A549 (cell line): Measurements from ENCODE around the gene ZNF384.

Experiments
- CHD4 ChIP-seq: fragments of 200-600 bp; sonication (generic); IDR thresholded peaks from 2 replicates; pipeline ENCODE4 v1.6.1; 2016; ENCODE audit warnings: antibody characterized with exemption, mild to moderate bottlenecking, borderline replicate concordance
- EP300 ChIP-seq, 2 experiments: fragments of >200 bp; sonication (Bioruptor Twin); formaldehyde crosslinking; IDR thresholded peaks; 2 replicates in 1 of 2; 3 replicates in 1 of 2; pipeline ENCODE4 v1.6.1; 2016 to 2017
- JUN ChIP-seq, 2 experiments: fragments of >200 bp; sonication (Bioruptor Twin); formaldehyde crosslinking; IDR thresholded peaks; 2 replicates in 1 of 2; 3 replicates in 1 of 2; pipeline ENCODE4 v1.6.1; 2016 to 2017
- PHF8 ChIP-seq: fragments of 200-600 bp; sonication (generic); IDR thresholded peaks from 2 replicates; pipeline ENCODE4 v1.6.1; 2016; ENCODE audit warnings: low read depth, mild to moderate bottlenecking, antibody characterized with exemption, moderate library complexity, borderline replicate concordance
- POLR2A ChIP-seq: IDR thresholded peaks from 2 replicates; pipeline ENCODE4 v1.6.1; 2012; ENCODE audit warnings: mild to moderate bottlenecking, low read length
- RAD21 ChIP-seq, 2 experiments: fragments of >200 bp in 1 of 2; sonication (Bioruptor Twin) in 1 of 2; formaldehyde crosslinking in 1 of 2; IDR thresholded peaks in 1 of 2; conservative IDR thresholded peaks in 1 of 2; 2 replicates in 1 of 2; 3 replicates in 1 of 2; pipeline ENCODE4 v1.6.1; 2012 to 2018; ENCODE audit warnings: inconsistent platforms in 1 of 2
- TF ChIP-seq, protein P1 (sequence below): fragments of >200 bp; sonication (Bioruptor Twin); formaldehyde crosslinking; IDR thresholded peaks from 3 replicates; pipeline ENCODE4 v1.5.1; 2016
- TF ChIP-seq, protein P2 (sequence below): fragments of 250-450 bp; sonication (Bioruptor Pico); IDR thresholded peaks from 2 replicates; pipeline ENCODE4 v1.5.0; 2021; ENCODE audit warnings: mild to moderate bottlenecking, moderate library complexity, borderline replicate concordance

DNA sequence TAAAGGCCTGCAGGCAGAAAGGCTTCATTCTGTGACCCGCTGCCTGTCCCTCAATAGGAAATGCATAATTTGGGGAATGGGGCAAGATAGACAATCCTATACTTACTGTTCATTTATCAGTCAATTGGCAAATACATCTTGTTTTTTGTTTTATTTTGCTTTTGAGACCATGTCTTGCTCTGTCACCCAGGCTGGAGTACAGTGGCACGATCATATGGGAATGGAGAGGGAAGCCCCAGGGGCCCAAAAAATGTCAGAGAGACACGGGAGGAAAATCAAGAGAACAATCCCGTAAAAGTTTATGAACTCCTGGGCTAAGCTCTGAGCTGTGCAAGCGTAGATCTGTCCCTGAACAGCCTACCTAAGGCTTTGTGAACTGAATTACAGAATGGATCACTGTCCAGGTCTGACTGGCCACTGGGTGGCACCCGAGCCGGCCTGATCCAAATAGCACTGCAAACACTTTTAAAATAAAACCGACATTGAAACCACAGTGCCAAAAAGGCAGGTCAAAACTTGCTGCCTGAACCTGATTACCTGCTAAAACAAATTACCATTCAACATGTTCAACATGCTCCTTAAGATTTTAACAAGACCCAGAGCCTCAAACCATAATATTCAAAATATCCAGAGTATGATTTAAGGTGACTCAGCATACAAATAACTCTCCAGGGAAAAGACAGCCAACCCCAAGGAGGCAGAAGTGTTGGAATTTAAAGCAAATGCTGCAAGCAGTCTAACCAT, 46.4 kb upstream of the ZNF384 start:
- TF ChIP-seq PHF8 (no peak), JUN (IDR thresholded peaks at IDR 0.05) (no peak), CHD4 (no peak), RAD21 (conservative IDR thresholded peaks at IDR 0.05 in 1 of 2, IDR thresholded peaks at IDR 0.05 in 1 of 2) (peak; percentile 80 to 83), POLR2A (no peak), EP300 (IDR thresholded peaks at IDR 0.05) (no peak)
- TF ChIP-seq, protein P1, sequence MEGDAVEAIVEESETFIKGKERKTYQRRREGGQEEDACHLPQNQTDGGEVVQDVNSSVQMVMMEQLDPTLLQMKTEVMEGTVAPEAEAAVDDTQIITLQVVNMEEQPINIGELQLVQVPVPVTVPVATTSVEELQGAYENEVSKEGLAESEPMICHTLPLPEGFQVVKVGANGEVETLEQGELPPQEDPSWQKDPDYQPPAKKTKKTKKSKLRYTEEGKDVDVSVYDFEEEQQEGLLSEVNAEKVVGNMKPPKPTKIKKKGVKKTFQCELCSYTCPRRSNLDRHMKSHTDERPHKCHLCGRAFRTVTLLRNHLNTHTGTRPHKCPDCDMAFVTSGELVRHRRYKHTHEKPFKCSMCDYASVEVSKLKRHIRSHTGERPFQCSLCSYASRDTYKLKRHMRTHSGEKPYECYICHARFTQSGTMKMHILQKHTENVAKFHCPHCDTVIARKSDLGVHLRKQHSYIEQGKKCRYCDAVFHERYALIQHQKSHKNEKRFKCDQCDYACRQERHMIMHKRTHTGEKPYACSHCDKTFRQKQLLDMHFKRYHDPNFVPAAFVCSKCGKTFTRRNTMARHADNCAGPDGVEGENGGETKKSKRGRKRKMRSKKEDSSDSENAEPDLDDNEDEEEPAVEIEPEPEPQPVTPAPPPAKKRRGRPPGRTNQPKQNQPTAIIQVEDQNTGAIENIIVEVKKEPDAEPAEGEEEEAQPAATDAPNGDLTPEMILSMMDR, result peak; percentile 90
- TF ChIP-seq, protein P2, sequence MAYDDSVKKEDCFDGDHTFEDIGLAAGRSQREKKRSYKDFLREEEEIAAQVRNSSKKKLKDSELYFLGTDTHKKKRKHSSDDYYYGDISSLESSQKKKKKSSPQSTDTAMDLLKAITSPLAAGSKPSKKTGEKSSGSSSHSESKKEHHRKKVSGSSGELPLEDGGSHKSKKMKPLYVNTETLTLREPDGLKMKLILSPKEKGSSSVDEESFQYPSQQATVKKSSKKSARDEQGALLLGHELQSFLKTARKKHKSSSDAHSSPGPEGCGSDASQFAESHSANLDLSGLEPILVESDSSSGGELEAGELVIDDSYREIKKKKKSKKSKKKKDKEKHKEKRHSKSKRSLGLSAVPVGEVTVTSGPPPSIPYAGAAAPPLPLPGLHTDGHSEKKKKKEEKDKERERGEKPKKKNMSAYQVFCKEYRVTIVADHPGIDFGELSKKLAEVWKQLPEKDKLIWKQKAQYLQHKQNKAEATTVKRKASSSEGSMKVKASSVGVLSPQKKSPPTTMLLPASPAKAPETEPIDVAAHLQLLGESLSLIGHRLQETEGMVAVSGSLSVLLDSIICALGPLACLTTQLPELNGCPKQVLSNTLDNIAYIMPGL (CRISPR knock-in tag), result no peak
